ENCODE data around the gene WDR44. TPM values are rescaled to one million over a fixed set of nuclear protein-coding genes. Genes with fewer than 3 reads are reported as not detected.

The WDR44 gene
- total and polyA plus RNA-seq, 2 of the 13 experiments (the other 11 are each of a cell fraction or from before 2014, with no cell fraction given): 2.2 to 4.3 TPM

GRCh38 chrX:118350221-118350620, 4.3 kb downstream of the WDR44 start (continued):
- TF ChIP-seq KLF6 (CRISPR knock-in tag; IDR thresholded peaks at IDR 0.05): no peak
- TF ChIP-seq ZNF407 (CRISPR knock-in tag; IDR thresholded peaks at IDR 0.05; ENCODE audit: not compliant biosample characterization): no peak
- TF ChIP-seq ZNF276 (CRISPR knock-in tag; IDR thresholded peaks at IDR 0.05; ENCODE audit: low read depth): no peak
- no peak for TF ChIP-seq ATF4 (CRISPR knock-in tag; IDR thresholded peaks at IDR 0.05)
- TF ChIP-seq ZNF441 (CRISPR knock-in tag; IDR thresholded peaks at IDR 0.05; ENCODE audit: borderline replicate concordance): no peak
- TF ChIP-seq DBP (CRISPR knock-in tag; IDR thresholded peaks at IDR 0.05; ENCODE audit: not compliant biosample characterization): no peak
- TF ChIP-seq NFIB (CRISPR knock-in tag; IDR thresholded peaks at IDR 0.05; ENCODE audit: borderline replicate concordance): no peak

Data from HepG2 (cell line).